Urinary bladder (tissue), 4 donors: Measurements from ENCODE around the gene SSX5. TPM values are rescaled to one million over a fixed set of nuclear protein-coding genes. Genes with fewer than 3 reads are reported as not detected.
"Not testable (repeated sequence)": the region's sequence is repeated elsewhere in the genome, so short reads cannot be mapped to it uniquely, and the experiment has no call there.

ENCODE experiments used
- DNase-seq: peaks from one replicate; pipeline ENCODE4 v3.0.0-alpha.2; 2015; ENCODE audit errors: extremely low spot score
- H3K27ac ChIP-seq: one replicate; pipeline ENCODE4 v1.5.1; 2013; ENCODE audit warnings: low read depth, mild to moderate bottlenecking, moderate library complexity
- H3K36me3 ChIP-seq: one replicate; pipeline ENCODE4 v1.6.1; 2013; ENCODE audit warnings: mild to moderate bottlenecking, moderate library complexity; ENCODE audit not compliant: insufficient read depth
- H3K4me1 ChIP-seq: one replicate; pipeline ENCODE4 v1.6.1; 2013; ENCODE audit warnings: mild to moderate bottlenecking, moderate library complexity; ENCODE audit not compliant: insufficient read depth
- H3K4me3 ChIP-seq: one replicate; pipeline ENCODE4 v1.5.1; 2013; ENCODE audit warnings: low read depth, low read length
- WGBS: extraction: QIAGEN DNeasy Blood & Tissue Kit; methylation state at CpG from one replicate; pipeline ENCODE4 v1.1.7; 2013; 5-methylcytosine and 5-hydroxymethylcytosine counted together
- polyA plus RNA-seq: library from polyadenylated mRNA; stranded (reverse); fragments of 200-250 nt; gene quantifications from one replicate; pipeline ENCODE4 v1.2.3, GENCODE V29; 2013
- small RNA-seq: library from RNA; depleted of rRNA; stranded (forward); fragments of <200 nt; gene quantifications from one replicate; pipeline ENCODE3, GENCODE V24; 2014
- total RNA-seq: library from RNA; depleted of rRNA; stranded (reverse); fragments of >200 nt; gene quantifications from one replicate; pipeline ENCODE4 v1.2.3, GENCODE V29; 2014
- donor health status: healthy with polysubstance abuse.
- donor health status: healthy.

SSX5 gene
- total and polyA plus RNA-seq, 2 donors: not detected

DNA sequence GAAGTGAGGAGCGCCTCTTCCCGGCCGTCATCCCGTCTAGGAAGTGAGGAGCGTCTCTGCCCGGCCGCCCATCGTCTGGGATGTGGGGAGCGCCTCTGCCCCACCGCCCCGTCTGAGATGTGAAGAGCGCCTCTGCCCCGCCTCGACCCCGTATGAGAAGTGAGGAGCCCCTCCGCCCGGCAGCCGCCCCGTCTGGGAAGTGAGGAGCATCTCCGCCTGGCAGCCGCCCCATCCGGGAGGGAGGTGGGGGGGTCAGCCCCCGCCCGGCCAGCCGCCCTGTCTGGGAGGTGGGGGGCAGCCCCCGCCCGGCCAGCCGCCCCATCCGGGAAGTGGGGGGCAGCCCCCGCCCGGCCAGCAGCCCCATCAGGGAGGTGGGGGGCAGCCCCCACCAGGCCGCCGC is 57.5 kb downstream of the SSX5 start:
- not testable (repeated sequence) for H3K36me3 ChIP-seq, H3K4me1 ChIP-seq, H3K4me3 ChIP-seq, H3K27ac ChIP-seq, DNase-seq
- WGBS: 97% methylated on average over 19 of the region's 33 CpGs

Small RNA genes lying within 50 kb of the gene (small RNA-seq; reads per million reads assigned to genes)
- gene AC245047.3 (not detected), gene AC245047.7 (not detected), gene RNA5SP503 (not detected), gene RNU6-707P (not detected)

Other genes with a start within 250 kb of the SSX5 start
- 11.3 TPM for gene ZNF182, start 192.8 kb downstream of the SSX5 start, total RNA-seq
- 3.5 TPM for gene ZNF182, start 192.8 kb downstream of the SSX5 start, polyA plus RNA-seq
- gene SPACA5, start 189.8 kb downstream of the SSX5 start, total RNA-seq: not detected
- not detected for gene SPACA5, start 189.8 kb downstream of the SSX5 start, polyA plus RNA-seq
- 9.5 TPM for gene ZNF630, start 125.2 kb downstream of the SSX5 start, total RNA-seq
- 3.2 TPM for gene ZNF630, start 125.2 kb downstream of the SSX5 start, polyA plus RNA-seq
- gene SPACA5B, start 66.2 kb downstream of the SSX5 start, total RNA-seq: not detected
- not detected for gene SPACA5B, start 66.2 kb downstream of the SSX5 start, polyA plus RNA-seq
- not detected for gene SSX1, start 58.6 kb upstream of the SSX5 start, total RNA-seq
- not detected for gene SSX1, start 58.6 kb upstream of the SSX5 start, polyA plus RNA-seq
- not detected for gene SSX3, start 159.9 kb upstream of the SSX5 start, total RNA-seq
- not detected for gene SSX3, start 159.9 kb upstream of the SSX5 start, polyA plus RNA-seq
- gene SSX4, start 186.7 kb upstream of the SSX5 start, total RNA-seq: not detected
- gene SSX4, start 186.7 kb upstream of the SSX5 start, polyA plus RNA-seq: not detected
- gene SSX4B, start 215.2 kb upstream of the SSX5 start, total RNA-seq: not detected
- gene SSX4B, start 215.2 kb upstream of the SSX5 start, polyA plus RNA-seq: not detected